ENCODE measurements around the gene ACADS.
A peak's percentile ranks its signal among the peaks of the same experiment; 100 is the strongest.

Gene ACADS

DNA sequence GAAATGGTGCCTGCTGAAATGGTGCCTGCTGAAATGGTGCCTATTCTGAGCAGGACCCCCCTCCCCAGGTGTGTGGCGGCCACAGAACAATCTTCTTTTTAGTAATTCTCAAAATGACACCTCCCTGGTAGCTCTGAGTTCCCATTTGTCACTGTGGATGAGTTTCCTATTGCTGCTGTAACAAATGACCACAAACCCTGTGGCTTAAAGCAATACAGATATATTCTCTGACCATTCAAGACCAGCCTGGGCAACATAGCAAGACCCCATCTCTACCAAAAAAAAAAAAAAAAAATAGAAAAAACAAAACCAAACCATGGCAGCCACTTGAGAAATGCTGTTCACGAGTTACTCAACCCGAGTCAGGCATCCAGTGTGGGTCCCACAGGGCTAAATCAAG lies 7.9 kb downstream of the ACADS start:
- no peak for DNase-seq

DNA sequence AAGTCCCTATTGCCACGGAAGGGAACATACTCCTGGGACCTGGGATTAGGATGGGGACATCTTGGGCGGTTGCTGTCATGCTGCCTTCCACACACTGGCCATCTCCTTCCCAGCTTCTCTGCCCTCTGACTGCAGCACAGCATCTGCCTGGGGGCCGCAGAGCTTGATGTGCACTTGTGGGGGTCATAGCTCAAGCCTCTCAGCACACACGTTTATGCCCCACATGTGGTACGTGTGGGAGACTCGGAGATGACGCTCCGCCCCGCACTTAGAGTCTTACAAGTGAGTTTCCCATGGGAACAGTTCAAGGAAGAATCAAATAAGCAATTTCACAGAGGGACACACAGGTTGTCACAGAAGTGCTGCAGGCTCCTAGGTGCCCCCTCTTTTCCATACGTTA lies 8.6 kb downstream of the ACADS start:
- DNase-seq: no peak

DNA sequence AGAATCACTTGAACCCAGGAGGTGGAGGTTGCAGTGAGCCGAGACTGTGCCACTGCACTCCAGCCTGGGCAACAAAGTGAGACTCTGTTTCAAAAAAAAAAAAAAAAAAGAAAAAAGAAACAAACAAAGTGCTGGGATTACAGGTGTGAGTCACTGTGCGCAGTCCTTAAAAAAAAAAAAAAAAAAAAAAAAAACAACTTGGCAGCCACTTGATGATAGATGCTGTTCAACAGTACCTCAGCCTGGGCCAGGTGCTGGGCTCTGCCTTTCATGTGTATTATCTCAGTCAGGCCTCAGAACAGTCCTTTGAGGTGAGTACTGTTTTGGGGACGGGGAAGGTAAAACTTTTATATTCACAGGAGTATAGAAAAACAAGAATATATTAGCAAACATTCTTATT lies 9.6 kb downstream of the ACADS start:
- DNase-seq: no peak

DNA sequence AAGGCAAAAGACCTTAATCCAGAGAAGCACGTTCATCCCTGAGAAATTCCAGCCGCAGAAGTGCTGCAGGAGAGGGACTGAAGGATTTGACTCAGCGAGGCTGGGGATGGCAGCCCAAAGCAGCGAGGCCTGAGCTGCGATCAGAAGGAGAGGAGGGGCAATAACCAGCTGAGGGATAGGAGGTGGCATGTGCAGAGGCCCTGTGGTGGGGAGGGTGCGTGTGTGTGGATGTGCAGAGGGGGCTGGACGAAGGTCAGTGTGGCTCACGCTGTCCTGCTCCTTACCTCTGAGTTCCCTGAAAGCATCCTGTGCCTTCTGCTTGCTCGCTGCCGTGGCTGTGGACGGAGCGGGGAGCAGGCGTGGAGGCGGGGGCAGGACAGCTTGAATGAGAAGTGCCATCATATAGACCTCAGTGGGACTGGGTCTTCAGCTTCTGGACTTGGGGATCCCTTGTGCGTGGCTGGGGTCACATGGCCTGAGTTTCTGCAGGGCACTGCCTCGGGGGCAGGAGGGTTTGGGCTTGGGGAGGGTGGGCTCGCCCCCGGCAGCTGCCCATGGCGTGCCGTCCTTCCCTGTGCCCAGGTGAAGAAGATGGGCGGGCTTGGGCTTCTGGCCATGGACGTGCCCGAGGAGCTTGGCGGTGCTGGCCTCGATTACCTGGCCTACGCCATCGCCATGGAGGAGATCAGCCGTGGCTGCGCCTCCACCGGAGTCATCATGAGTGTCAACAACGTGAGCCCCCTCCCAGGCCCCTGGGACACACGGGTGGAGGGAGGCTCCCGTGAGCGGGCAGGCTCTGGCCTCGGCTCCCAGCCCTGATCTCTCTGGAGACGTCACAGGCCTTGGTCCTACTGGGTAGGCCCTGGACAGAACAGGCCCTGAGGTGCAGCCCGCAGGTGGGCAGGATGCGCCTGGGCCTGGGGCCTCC lies 11.0 kb downstream of the ACADS start:
- DNase-seq: no peak

DNA sequence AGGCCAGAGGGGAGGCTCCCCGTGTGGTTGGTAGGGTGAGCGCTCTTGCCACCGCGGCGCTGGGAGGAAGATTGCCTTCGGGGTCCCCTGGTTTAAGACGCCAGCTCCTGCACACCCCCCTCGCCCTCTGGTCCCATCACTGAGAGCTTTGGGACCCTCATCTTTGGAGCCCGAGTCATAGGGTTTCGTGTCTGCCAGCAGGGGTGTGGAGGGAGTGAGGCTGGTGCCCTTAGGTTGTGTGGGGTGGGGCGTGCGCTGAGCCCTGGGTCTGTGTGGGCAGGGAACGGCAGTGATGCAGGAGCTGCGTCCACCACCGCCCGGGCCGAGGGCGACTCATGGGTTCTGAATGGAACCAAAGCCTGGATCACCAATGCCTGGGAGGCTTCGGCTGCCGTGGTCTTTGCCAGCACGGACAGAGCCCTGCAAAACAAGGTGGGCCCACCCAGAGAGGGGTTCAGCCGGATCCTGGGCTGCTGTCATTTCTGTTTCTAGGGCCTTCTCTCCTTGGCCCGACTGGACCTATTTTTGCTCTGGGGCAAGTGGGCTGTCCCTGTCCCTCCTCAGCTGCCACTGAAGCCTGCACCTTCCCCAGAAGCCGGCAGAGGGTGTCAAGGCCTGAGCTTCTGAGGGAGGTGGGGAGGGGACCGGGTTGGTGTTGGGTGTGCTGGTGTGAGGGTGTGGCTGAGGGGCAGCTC lies 12.1 kb downstream of the ACADS start:
- DNase-seq: no peak

DNA sequence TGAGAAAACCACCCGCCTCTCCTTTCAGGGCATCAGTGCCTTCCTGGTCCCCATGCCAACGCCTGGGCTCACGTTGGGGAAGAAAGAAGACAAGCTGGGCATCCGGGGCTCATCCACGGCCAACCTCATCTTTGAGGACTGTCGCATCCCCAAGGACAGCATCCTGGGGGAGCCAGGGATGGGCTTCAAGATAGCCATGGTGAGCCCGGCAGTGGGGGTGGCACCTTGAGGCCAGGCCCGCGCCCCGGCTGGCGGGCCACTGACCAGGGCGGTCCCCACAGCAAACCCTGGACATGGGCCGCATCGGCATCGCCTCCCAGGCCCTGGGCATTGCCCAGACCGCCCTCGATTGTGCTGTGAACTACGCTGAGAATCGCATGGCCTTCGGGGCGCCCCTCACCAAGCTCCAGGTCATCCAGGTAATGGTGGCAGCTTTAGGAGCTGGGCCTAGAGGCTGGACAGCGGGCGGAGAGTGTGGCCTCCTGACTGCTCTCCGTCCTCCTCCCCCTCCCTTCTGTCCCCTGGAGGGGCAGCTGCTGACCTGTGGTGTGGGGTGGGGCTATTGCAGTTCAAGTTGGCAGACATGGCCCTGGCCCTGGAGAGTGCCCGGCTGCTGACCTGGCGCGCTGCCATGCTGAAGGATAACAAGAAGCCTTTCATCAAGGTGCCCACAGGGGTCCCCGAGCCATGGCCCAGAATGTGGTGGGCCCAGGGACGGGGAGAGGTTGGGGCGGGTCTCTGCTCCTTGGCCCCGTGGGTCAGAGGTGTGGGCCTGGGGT lies 12.8 kb downstream of the ACADS start:
- DNase-seq: no peak

DNA sequence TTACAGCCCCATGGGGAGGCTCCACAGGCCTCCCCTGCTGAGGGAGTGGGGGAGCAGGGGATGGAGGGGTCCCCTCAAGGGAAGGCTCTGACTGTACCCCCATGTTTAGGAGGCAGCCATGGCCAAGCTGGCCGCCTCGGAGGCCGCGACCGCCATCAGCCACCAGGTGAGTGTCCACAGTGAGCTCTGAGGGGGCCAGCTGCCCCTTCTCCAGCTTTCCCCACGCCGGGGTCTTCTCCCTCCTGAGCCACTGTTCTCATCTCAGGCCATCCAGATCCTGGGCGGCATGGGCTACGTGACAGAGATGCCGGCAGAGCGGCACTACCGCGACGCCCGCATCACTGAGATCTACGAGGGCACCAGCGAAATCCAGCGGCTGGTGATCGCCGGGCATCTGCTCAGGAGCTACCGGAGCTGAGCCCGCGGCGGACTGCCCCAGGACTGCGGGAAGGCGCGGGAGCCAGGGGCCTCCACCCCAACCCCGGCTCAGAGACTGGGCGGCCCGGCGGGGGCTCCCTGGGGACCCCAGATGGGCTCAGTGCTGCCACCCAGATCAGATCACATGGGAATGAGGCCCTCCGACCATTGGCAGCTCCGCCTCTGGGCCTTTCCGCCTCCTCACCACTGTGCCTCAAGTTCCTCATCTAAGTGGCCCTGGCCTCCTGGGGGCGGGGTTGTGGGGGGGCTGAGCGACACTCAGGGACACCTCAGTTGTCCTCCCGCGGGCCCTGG lies 13.6 kb downstream of the ACADS start:
- no peak for DNase-seq

DNA sequence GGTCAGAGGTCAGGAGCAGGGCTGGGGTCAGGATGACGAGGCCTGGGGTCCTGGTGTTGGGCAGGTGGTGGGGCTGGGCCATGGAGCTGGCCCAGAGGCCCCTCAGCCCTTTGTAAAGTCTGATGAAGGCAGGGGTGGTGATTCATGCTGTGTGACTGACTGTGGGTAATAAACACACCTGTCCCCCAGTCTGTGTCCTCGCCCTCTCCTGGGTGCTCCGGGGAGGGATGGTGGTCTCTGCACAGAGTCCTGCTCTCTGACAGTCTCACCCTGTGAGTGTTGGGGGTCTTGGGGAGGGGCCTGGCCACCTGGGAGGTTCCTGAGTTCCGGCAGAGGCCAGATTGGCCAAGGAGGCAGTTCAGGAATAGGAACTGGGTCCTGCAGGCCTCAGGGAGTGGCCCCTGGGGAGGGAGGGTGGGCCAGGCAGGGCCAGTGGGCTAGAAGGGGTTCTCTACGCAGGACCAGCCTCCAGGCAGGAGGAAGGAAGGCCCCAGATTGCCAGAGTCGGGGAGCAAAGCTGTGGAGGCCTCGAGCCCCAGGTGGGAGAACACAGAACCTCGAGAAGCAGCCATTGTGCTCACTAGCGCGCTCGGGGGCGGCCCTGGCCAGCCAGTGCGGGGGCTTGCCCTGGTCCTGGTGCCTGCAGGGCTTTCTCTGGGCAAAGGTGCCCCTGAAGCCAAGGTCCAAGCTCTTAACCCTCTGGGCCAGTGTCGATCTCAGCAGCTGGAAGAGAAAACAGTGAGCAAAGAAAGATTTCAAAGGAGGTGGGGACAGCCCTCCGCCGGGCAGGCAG lies 14.4 kb downstream of the ACADS start:
- DNase-seq: no peak

DNA sequence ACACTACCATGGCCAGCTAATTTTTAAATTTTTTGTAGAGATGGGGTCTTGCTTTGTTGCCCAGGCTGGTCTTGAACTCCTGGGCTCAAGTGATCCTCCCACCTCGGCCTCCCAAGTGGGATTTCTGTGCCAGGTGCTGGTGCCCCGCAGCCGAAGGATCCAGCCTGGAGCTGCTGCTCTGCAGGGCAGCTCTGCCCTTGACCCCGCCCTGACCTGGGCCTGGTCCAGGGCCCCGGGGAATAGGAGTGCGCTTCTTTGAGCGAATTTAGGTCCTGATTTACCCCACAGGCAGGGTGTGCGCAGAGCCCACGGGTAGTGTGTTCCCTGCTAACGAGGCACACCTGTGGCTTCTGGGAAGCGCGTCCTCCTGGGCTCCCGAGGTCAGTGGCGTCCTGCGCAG lies 15.2 kb downstream of the ACADS start:
- no peak for DNase-seq

DNA sequence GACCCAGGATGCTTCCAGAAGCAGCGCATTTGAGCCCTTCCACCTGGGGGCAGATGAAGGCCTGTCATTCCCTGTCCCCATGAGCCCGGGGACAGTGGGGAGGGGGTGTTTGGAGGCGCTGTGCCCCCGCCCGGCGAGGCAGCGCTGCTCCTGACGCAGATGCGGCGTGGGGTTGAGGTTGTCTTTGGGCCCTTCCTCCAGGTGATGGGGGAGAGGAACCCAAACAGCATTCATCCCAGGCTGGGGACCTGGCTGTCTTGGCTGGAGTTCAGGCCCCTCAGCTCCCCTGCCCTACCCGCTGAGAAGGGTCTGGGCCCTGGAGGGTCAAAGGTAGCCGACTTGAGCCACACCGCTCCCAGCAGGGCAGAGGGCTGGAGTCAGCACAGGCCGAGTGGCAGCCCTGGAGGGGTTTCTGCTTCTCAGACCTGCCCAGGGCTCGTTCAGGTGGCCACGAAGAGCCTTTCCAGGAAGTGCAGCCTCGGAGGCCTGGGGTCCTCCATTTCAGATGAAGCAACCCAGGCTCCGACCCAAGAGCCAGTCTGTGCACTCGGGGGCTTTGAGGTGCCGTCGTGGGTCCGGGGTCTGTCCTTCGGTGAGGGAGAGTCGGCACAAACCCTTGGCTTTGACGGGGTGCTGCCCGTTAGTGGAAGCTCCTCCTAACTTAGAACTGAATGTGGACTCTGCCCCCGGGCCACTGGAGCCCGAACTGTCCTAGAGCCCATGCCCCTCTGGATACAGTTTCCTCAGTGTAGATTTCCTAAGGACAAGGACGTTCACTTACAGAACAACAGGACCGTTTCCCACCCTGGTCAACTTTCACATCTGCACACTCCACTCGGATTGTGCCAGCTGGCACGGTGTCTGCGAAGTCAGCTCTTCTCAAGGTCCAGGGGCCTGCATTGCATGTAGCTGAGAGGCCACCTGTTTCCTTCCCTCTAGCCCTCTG lies 16.1 kb downstream of the ACADS start:
- peak; percentile 67 for DNase-seq

DNA sequence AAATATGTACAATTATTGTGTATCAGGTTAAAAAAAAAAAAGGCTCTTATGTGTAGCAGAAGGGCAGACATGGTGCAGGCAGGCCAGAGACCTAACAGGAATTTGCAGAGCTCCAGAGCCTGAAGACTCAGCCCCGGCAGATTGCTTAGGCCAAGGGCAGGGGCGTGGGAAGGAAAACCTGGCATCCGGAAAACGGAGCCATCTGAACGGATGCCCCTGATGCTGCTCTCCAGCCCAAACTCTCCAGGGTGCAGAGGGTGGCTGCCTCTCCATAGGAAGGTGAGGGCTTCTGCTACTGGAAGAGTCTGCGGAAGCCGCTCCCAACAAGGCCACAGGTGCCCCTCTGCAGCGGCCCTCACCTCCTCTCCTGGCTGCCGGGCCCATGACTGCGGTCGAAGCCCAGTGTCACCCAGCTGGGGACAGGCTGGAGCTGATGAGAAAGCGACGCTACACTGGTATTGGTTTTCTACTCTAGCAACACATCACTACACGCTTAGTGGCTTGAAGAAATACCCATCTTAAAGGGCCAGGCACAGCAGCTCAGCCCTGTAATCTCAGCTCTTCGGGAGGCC lies 19.4 kb downstream of the ACADS start:
- DNase-seq: no peak

DNA sequence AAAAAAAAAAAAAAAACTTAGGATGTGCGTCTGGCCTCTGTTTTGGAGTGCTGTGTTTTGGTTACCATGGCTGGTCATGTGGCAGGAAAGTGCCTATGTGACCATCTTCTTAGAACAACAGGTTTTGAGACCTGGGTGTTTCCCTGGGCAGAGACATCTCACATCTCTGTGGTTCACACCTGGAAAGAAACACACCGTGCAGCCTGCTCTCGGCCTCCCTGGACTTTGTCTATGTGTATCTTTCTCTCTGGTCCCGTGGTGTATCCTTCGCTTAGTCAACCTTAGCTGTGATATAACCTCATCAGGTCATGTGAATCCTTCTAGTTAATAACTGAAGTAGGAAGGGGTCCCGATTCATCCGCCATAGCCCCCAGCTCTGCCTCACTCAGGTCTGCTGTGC lies 22.6 kb downstream of the ACADS start:
- peak; percentile 12 for DNase-seq

DNA sequence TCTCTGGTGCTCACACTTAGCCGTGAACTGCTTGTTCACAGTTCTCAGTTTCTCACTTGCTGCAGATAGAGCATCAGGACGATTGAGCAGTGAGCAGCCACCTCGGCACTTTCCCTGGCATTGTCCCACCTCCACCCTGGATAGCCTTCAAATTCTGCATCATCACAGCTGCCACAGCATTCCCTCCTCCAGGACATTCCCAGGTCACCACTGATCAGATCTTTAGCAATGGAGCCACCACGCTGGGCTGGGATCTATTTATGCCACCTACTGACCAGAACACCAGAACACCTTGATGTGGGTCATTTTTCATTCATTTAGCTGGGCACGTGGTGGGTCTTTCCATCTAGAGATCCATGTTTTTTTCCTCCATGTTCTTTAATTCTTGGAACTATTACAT lies 23.6 kb downstream of the ACADS start:
- peak; percentile 10 for DNase-seq

DNA sequence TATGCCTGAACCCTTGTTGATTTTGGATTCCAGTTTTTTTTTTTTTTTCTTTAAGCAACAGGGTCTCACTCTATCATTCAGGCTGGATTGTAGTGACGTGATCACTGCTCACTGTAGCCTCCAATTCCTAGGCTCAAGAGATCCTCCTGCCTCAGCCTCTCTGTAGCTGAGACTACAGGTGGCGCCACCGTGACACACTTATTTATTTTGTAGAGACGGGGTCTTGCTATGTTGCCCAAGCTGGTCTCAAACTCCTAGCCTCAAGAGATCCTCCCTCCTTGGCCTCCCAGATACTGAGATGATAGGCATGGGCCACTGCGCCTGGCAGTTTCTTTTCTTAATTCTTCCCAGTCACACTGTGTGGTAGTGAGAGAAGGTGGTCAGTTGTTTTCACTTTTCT lies 25.2 kb downstream of the ACADS start:
- no peak for DNase-seq

DNA sequence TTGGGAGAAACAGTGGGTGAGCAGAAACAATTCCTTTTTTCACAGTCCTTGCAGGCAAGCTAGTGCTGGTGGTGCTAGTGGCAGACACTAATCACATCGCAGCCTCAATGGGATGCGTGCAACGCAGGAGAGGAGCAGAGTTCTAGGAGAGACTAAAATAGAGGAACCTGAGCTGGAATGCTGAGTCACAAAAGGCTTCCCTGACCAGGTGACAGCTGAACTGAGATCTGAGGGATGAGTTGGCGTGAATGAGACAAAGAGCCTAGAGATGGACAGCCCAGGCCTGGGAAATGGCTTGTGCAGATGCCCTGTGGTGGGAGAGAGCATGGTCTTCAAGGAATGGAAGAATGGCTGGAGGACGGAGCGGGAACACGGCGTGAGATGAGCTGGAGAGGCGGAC lies 25.8 kb downstream of the ACADS start:
- DNase-seq: peak; percentile 19

DNA sequence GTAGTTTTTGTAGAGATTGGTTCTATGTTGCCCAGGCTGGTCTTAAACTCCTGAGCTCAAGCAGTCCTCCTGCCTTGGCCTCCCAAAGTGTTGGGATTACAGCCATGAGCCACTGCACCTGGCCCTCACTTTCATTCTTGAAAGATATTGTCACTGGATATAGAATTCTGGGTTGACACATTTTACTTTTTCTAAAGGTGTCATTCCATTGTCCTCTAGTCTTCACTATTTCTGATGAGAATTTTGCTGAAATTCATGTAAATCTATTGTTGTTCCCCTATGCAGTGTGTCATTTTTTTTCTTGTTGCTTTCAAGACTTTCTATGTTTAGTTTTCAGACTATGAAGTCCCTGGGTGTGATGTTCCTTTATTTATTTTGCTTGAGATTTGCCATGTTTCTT lies 29.2 kb downstream of the ACADS start:
- no peak for DNase-seq

DNA sequence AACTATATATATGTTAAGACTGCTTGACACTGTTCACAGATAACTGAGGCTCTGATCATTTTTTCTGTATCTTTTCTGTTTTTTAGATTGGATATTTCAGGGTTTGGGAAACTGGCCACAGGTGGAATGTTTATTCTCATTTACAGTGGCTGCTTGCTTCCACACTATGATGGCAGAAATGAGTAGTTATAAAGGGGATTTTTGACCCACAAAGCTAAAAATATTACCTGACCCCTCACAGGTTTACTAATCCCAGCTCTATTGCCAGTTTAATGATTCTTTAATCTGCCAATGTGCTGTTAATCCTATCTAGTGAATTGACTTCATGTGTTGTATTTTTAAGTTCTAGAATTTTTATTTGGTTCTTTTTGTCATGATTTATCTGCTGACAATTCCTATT lies 29.6 kb downstream of the ACADS start:
- DNase-seq: no peak

DNA sequence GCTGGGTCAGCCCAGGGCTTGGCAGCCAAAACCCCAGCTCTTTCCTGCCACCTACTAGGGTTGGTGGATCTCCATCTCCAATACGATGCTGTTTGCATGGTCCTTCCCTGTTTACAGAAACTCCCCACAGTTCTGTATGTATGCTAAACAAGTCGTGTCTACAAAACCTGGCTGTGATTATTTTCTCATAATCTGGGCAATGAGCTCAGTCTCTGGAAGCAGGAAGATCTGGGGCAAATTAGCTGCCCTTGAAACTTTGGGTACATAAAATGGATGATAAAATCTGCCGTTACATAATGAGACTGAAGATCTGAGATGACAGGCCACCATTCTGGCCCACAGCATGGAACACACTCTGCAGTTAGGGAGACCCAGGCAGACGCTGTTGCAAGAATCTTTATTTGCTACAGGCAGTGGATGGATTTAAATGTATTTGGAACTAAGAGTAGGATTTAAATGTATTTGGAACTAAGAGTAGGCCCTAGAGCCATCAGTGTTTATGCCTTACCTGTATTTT lies 31.7 kb downstream of the ACADS start:
- DNase-seq: no peak

DNA sequence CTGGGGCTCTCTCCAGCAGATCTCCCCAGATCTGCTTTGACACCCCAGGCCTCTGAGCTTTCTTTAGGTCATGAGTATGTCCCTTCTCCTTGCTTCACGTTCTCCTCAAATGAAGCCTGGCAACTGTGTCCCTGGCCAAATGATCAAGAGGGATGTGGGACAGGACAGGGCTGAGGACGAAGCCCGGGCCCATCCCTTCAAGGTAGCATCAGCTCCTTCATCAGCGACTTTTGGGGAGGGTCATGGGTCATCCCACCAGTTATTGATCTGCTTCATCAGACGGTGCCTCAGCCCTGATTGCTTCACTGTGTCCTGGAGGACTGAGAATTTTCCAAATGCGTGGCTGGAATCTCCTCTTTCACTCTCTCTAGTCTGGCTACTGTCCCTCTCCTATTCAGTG lies 32.3 kb downstream of the ACADS start:
- DNase-seq: no peak

Measured in left hindlimb (tissue), 1 donor.